8988T (cell line): Measurements from ENCODE around the gene TMEM182.

ENCODE experiments used
- DNase-seq: peaks from one replicate; pipeline ENCODE4 v3.0.0; 2011

The TMEM182 gene

GRCh38 chr2:102768253-102768652, 6.4 kb downstream of the TMEM182 start:
- DNase-seq, result no peak

DNA sequence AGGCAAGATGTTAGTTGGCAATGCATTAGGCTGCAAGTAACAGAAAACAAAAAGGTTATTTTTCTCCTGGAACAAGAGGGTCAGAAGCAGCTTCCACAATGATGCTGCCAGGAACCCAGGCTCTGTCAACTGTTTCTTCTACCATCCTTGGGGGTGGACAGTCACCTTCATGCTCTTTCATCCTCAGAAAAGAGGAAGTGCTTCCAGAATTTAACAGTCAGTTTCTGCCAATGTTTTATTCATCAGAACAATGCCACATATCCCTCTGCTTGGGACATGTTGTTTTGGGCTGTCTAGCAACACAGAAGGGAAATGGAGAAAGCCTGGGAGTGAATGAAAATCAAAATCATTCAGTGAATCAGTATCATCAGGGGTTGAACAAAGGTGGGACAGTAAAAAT, 7.1 kb downstream of the TMEM182 start:
- DNase-seq, result no peak

DNA sequence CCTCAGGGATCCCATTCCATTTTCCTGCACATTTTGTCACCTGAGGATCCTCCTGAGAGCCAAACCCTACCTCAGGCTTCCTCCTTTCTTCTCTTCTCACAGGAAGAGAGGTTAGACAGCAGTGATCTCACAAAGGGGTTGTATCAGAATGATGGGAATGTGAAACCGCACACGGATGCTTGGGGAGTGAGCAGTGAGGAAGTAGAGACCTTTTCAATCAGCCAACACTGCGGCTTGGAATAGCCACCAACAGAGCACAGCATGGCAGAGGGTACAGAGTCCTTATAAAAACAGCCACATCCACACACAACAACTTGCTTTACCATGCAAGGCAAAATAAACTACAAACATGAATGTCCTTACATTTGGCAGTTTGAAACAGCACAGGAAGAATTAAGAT, 8.7 kb downstream of the TMEM182 start:
- DNase-seq, result no peak

- no peak for DNase-seq
These were observed 9.3 kb downstream of the TMEM182 start for GRCh38 chr2:102771114-102771513.

DNA sequence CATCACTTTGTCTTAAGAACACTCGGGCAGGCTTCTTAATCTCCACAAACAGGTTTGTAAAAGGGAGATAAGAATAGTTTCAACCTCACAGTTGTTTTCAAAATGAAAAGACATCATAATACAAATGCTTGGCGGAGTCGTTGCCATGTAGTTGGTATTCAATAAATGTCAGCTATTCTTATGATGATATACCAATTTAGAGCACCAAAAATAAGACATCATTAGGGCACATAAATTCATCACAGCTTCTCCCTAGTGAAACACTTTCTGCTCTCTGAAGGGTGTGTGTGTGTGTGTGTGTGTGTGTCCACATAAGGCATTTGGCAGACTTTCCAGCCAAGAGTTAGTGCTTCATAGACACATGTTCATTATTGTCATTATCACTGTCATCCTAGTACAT, 10.8 kb downstream of the TMEM182 start:
- no peak for DNase-seq

DNA sequence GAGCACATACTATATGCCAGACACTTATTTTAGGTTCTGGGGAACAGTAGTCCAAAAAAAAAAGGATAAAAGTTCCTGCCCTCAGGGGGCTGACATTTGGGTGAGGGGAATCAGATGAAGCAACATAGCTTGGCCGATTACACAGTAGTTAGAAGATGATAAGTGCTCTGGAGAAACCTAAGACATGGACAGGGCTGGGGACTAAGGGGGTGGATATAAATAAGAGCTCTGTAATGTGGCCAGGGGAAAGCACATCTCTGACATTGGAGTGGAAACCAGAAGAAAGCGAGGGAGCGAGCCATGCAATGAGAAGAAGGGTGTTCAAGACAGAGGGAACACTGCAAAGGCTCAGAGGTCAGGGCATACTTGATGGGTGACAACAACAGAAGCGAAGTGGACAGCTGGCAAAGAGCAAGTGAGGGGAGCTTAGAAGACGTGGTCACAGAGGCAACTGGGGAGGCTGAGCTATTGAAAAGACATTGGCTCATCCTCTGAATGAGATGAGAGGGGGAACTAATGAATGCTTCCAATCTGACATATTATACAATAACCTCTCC, 11.4 kb downstream of the TMEM182 start:
- DNase-seq, result no peak

DNA sequence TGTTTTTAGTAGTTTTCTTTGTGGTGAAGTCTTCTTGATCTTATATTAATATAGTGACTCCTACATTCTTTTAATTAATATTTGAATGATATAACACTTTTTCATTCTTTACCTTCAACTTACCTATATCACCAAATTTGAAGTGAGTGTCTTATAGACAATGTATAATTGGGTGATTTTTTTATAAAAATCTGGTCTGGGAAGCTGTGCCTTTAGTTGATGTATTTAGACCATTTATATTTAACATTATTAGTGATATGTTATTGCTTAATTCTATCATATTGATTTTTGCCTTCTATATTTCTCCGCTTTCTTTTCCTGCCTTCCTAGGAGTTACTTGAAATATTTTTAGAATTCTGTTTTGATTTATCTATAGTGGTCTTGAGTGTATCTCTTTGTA, 16.4 kb downstream of the TMEM182 start:
- DNase-seq, result no peak

DNA sequence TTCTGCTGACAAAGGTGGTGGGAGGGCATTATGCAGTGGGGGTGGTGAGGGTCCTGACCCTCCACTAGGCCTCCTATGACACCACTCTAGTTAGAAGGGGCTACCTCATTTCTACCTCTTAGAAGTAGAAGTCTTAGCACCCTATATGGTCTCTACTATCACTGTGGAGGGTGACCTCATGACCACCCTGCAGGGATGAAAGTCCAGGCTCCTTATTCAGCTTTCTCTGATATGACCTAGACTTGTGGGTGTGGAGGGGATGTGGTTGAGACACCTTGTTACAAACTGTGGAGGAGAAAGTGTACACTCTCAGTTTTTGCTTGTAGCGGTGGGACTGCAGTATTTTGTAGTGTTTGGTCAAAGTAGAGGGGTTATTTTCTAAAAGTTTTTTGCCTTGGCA, 18.6 kb downstream of the TMEM182 start:
- no peak for DNase-seq

- DNase-seq, result no peak
These were observed 20.4 kb downstream of the TMEM182 start for GRCh38 chr2:102782187-102782586.

- no peak for DNase-seq
These were observed 21.1 kb downstream of the TMEM182 start for GRCh38 chr2:102782933-102783332.

DNA sequence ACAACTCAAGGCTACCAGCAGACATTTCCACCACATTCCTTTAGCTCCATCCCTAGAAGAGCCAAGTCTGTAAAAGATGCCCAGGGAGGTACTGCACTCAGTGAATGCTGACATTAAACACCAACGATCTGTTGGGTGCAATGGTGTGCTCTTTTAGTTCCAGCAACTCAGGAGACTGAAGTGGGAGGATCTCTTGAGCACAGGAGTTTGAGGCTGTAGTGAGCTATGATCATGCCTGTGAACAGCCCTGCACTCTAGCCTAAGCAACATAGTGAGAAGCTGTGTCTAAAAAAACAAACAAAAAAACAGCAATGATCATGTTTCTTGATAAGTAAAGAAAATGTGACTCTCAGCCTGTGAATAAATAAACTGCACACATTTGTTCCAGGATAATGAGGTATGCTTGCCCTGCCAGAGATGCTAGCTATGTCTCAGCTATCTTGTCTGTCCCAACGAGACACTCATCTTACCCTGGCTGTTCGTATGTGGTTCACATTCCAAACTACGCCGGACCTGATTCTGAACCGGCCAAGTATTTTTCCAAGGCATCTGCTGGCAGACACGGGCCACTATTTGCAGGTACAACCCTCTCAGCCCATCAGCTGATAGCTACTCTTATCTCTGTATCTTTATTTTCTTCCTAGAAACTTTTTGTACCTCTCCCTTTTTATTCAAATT, 21.8 kb downstream of the TMEM182 start:
- DNase-seq, result no peak

- DNase-seq, result no peak
These were observed 23.1 kb downstream of the TMEM182 start for GRCh38 chr2:102784940-102785339.

GRCh38 chr2:102788216-102788884, 26.5 kb downstream of the TMEM182 start:
- DNase-seq, result no peak

DNA sequence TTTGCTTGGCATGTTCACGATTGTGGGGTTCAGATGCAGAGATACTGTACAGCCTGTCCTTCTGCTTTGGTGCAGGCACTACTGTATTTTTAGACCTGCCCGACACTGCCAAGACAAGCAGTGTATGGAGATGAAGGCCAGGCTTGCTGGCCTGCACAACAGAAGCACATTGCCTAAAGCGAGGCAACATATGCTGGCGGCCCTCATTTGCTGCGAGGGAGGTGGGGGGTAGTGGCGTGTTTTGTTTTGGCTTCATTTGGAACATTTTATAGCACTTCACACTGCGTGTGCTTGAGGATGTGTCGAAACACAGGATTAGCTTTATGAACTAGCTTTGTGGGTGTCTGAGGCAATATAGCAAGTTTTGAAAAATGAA, 27.0 kb downstream of the TMEM182 start:
- no peak for DNase-seq

DNA sequence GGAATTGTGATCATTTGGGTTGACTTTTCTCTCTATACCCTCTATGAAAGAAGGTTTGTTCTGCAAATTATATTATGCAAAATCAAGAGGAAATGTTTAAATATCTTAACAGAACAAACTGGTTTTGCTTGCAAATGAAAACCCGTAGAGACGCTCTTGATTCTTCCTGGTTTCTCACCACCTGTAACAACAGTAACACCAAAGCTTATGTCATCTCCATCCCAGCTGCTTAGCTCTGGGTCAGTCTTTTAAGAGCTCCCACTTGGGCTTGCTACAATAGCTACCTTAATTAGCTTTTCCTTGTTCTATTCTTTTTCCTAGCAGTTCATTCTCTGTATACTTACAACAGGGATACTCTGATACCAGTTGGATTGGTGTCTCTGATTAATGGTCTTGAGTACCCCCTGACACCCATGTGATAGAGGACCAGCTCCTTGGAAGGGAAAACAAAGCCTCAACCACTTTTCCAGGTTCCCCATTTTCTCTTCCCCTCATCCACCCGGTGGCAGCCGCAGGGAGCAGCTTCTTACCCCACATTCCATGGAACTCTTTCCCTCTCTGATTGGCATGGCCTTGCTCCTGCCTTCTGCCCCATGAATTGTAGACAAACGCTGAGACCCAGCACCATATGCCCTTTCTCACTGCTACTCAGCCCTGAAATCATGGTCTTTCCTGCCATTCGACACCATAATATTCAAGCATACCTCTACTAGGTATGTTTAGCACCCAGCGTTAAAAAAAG, 27.7 kb downstream of the TMEM182 start:
- no peak for DNase-seq

GRCh38 chr2:102790091-102790455, 28.2 kb downstream of the TMEM182 start:
- no peak for DNase-seq

GRCh38 chr2:102792568-102793208, 30.9 kb downstream of the TMEM182 start:
- DNase-seq, result no peak

DNA sequence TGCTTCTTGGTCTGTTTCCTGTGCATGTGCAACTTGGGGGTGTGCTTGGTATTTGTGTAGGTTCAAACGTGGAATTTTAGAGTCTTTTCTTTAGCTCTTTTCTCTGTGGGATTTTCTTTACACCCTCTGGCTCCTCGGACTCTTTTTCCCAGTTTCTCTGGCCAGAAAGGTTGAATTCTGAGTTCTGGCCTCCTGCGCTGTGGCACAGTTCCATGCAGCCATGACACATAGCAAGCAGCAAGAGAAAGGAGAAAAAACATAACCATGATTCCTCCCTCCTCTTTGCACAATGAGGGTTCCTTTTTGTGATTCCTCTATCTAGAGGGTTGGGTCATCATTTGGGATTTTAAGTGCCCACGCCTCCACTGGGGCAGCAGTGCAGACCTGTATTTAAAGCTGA, 33.8 kb downstream of the TMEM182 start:
- no peak for DNase-seq

DNA sequence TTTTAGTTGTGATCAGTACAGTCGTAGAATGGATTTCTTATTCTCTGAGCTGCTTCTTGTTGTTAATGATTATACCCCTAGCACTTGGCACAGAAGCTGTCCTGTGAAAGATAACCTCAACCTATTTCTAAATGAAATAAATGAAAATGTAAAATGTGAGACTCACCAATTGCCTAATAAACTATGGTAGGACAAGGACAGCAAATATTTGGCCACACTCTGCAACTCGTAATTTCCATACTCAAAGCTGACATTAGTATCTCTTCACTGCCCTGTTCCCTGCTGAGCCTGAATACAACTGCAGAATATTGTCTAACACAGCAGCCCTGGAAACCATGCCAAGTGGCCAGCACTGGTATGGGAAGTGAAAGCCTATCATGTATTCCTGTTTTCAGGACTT, 34.5 kb downstream of the TMEM182 start:
- DNase-seq, result no peak

- no peak for DNase-seq
These were observed 35.7 kb downstream of the TMEM182 start for GRCh38 chr2:102797486-102797885.

GRCh38 chr2:102798181-102798580, 36.4 kb downstream of the TMEM182 start:
- DNase-seq, result no peak

GRCh38 chr2:102801098-102801718, 39.4 kb downstream of the TMEM182 start:
- DNase-seq, result no peak
